SKM-1 treated with dmso at 0.1 percent for 144 hours (cell line): ENCODE results near the gene DNAAF9.

Experiments used
- DNase-seq: peaks from one replicate; lab custom pipeline; 2025; ENCODE audit not compliant: unreplicated experiment; lab: John Stamatoyannopoulos, UW

DNAAF9 gene

DNA sequence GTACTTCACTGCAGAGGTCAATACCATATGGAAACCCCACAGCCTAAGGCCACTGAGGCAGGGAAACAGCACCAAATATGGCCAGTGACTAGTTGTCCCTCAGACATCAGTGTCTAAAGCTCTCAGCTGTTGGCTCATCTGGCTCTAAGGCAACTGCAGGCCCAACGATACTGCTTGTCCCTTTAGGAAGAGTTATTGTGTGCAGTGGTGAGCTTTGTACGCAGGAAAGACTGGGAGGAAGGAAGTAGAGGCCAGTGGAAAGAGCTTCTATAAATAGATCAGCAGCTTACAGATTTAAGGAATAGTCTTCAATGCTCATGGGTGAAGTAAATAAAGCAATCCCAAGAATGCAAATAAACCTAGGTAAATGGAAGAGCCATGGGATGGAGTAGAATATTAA is 29.3 kb downstream of the DNAAF9 start:
- DNase-seq: no peak

DNA sequence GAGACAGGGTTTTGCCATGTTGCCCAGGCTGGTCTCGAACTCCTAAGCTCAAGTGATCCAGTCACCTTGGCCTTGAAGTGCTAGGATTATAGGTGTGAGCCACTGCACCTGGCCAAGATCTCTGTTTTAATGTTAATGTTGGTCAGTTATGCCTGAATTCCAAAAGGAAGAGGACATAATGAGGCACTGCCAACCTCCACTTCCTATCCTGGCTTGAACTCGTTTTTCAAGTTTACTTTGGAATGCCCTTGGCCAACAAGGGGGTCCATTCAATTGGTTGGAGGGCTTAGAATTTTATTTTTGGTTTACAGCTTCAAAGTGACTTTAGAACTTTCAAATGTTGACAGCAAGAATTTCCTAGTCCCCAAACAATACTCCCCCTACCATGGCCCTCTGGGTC is 29.8 kb downstream of the DNAAF9 start:
- no peak for DNase-seq

DNA sequence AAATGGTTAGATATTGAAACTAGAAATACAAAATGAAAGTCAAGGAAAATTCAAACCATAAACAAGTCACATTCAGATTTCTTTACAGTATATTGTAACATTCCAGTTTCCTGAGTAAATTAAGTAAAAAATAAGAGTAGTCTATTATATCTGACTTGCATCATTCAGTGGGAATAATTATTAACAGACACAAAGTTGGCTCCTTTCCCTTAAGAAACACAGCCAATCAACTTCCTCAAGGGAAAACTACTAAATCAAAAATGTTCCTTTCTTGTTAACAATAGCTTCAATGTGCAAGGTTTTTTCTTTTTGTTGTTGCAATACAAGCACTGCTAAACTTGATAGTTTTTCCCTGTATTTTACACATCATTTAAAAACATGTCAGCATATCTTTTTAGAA is 33.2 kb downstream of the DNAAF9 start:
- DNase-seq: no peak

DNA sequence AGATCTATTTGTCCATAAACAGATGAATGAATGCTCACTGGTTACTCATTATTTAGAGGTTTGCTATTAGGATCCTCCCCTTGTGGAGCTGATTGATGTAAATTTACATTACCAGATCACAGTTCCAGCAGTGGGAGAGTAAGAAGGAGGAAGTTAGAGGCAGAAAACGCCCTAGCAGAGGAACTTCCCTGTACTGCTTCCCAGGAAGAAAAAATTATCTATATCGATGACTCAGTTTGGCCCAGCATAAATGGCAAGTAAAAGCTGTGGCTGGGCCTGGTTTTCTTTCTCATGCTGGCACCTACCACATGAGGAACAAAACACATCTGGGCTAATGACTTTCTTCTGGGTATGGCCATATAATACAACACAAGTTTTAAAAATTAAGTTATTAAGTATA is 35.7 kb downstream of the DNAAF9 start:
- peak; percentile 3 for DNase-seq

DNA sequence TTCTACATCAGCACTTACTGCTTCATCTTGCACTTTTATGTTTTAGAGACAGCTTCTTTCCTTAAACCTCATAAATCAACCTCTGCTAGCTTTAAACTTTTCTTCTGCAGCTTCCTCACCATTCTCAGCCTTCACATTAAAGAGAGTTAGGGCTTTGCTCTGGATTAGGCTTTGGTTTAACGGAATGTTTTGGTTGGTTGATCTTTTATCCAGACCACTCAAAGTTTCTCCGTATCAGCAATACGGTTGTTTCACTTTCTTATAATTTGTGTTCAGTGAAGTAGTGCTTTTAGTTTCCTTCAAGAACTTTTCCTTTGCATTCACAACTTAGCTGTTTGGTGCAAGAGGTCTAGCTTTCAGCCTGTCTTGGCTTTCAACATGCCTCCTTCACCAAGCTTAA is 40.4 kb downstream of the DNAAF9 start:
- no peak for DNase-seq

DNA sequence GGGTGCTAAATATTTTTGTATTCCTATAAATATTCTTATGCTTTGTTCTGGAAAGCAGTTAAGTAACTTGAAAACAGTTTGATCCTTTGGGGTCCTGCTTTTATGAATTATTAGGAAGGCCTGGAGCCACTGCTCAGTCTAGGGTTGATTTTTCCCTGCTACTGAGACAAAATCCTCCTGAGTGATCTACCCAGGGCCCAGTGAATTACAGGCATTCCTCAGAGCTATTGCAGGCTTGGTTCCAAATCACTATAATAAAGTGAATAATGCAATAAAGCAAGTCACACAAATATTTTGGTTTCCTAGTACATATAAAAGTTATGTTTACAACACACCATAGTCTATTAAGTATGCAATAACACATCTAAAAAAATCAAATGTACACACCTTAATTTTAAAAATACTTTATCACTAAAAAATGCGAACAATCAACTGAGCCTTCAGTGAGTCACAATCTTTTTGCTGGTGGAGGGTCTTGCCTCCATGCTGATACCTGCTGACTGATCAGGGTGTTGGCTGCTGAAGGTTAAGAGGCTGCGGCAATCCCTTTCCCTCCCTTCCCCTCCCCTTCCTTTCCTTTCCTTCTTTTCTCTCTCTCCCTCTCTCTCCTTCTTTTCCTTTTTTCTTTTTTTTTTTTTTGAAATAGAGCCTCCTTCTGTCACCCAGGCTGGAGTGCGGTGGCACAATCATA is 43.0 kb downstream of the DNAAF9 start:
- no peak for DNase-seq

DNA sequence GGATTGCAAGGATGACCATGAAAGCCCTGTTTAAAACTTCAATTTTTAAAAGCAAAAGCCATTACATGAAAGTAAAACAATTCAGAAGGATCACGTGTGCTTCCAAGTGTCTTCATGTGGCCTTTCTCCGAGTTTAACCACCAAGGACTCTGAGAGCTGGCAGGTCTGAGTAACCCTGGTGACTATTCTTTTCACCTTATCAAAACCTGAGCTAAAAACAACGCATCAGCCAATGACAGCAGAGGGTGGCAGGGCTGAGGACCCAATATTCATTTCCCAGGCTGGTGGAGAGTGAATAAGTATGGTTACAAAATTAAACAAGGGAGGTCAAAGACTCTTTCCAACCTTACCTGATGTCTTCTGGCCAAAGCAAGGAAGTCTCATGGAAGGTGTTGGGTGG is 46.7 kb downstream of the DNAAF9 start:
- DNase-seq: no peak

DNA sequence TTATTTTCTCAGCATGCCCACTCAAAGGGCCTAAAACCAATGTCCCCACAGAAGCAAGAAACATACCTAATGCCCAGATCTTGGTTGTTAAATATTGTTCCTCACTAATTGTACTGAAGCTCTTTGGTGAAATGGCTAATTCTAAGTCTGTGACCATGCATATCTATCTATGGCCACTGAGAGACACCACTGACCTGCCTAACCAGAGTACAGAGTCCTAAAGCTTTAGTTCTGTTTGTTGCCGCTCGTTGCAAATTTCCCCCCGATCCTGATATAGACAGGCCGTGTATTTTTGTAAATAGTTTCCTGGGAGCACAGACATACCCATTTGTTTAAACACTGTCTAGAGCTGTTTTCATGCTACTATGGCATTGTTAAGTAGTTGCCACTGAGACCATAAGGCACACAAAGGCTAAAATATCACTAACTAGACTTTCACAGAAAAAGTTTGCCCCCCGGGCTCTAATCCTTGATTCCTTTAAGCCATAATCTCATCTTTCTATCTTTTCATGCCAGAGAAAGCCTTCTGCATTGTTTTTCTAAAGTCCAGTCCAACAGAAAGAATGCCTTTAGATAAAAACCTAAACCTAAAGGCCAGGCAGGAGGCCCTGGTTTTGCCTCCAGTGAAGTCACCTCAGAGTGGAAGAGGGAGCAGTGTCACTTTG is 48.7 kb downstream of the DNAAF9 start:
- DNase-seq: no peak
